Osteoblast (primary cell): Measurements from ENCODE around the gene AQP7. TPM values are rescaled to one million over a fixed set of nuclear protein-coding genes. Genes with fewer than 3 reads are reported as not detected.
"Not testable (repeated sequence)": the region's sequence is repeated elsewhere in the genome, so short reads cannot be mapped to it uniquely, and the experiment has no call there.

Source experiments
- DNase-seq: peaks from one replicate; pipeline ENCODE4 v3.0.0; 2011; ENCODE audit warnings: low spot score, mixed read lengths; ENCODE audit not compliant: insufficient read length; ENCODE audit errors: missing footprints
- H2AFZ ChIP-seq: 2 replicates; pipeline ENCODE4 v1.6.0; 2011; ENCODE audit warnings: mild to moderate bottlenecking, low read length
- H3K27ac ChIP-seq: 2 replicates; pipeline ENCODE4 v1.5.1; 2011; ENCODE audit warnings: mild to moderate bottlenecking, low read depth, low read length, moderate library complexity
- H3K27me3 ChIP-seq: 2 replicates; pipeline ENCODE4 v1.6.0; 2012; ENCODE audit warnings: mild to moderate bottlenecking, control low read depth, inconsistent platforms, low read length, moderate library complexity; ENCODE audit not compliant: insufficient read depth
- H3K36me3 ChIP-seq: 2 replicates; pipeline ENCODE4 v1.5.1; 2011; ENCODE audit warnings: mild to moderate bottlenecking, low read length, control low read depth, moderate library complexity; ENCODE audit not compliant: insufficient read depth
- H3K4me1 ChIP-seq: 2 replicates; pipeline ENCODE4 v1.5.1; 2011; ENCODE audit warnings: mild to moderate bottlenecking, low read length, control low read depth, moderate library complexity; ENCODE audit not compliant: insufficient read depth
- H3K4me2 ChIP-seq: 2 replicates; pipeline ENCODE4 v1.6.0; 2011; ENCODE audit warnings: mild to moderate bottlenecking, low read length; ENCODE audit not compliant: insufficient read depth
- H3K4me3 ChIP-seq: fragments of 200-600 bp; sonication (generic); 3 replicates; pipeline ENCODE4 v1.5.1; 2012; ENCODE audit warnings: mild to moderate bottlenecking, low read length, inconsistent platforms; ENCODE audit not compliant: insufficient read depth
- H3K79me2 ChIP-seq: 2 replicates; pipeline ENCODE4 v1.6.0; 2012; ENCODE audit warnings: mild to moderate bottlenecking, low read length, control low read depth, inconsistent platforms; ENCODE audit not compliant: insufficient read depth
- H3K9me3 ChIP-seq: 2 replicates; pipeline ENCODE4 v1.5.1; 2011; ENCODE audit warnings: low read depth, low read length, control low read depth
- H4K20me1 ChIP-seq: 2 replicates; pipeline ENCODE4 v1.6.0; 2012; ENCODE audit warnings: mild to moderate bottlenecking, low read length, control low read depth; ENCODE audit not compliant: insufficient read depth
- total RNA-seq: library from RNA; depleted of rRNA; stranded (reverse); fragments of >200 nt; gene quantifications from 2 replicates; pipeline ENCODE4 v1.2.3, GENCODE V29; 2012
- TF ChIP-seq, protein P1 (sequence below): IDR thresholded peaks from 2 replicates; pipeline ENCODE4 v1.5.1; 2011; ENCODE audit warnings: mild to moderate bottlenecking, low read depth, low read length, moderate library complexity; ENCODE audit errors: extremely low read depth

Gene AQP7
- total RNA-seq, 1 donor, result not detected

GRCh38 chr9:33403941-33404787, 1.8 kb upstream of the AQP7 start:
- Histone ChIP-seq H4K20me1 (no peaks in the 10 kb centered on the region), H3K27me3 (no peaks in the 10 kb centered on the region), H3K4me3 (no peak overlapping the region), H3K9me3 (no peaks in the 10 kb centered on the region), H3K4me2 (no peak overlapping the region), H3K36me3 (no peaks in the 10 kb centered on the region), H3K79me2 (no peaks in the 10 kb centered on the region), H3K4me1 (no peaks in the 10 kb centered on the region), H3K27ac (no peak overlapping the region), H2AFZ (no peak overlapping the region)
- TF ChIP-seq, protein P1, sequence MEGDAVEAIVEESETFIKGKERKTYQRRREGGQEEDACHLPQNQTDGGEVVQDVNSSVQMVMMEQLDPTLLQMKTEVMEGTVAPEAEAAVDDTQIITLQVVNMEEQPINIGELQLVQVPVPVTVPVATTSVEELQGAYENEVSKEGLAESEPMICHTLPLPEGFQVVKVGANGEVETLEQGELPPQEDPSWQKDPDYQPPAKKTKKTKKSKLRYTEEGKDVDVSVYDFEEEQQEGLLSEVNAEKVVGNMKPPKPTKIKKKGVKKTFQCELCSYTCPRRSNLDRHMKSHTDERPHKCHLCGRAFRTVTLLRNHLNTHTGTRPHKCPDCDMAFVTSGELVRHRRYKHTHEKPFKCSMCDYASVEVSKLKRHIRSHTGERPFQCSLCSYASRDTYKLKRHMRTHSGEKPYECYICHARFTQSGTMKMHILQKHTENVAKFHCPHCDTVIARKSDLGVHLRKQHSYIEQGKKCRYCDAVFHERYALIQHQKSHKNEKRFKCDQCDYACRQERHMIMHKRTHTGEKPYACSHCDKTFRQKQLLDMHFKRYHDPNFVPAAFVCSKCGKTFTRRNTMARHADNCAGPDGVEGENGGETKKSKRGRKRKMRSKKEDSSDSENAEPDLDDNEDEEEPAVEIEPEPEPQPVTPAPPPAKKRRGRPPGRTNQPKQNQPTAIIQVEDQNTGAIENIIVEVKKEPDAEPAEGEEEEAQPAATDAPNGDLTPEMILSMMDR, result no peak
- peak; percentile 9 for DNase-seq

DNA sequence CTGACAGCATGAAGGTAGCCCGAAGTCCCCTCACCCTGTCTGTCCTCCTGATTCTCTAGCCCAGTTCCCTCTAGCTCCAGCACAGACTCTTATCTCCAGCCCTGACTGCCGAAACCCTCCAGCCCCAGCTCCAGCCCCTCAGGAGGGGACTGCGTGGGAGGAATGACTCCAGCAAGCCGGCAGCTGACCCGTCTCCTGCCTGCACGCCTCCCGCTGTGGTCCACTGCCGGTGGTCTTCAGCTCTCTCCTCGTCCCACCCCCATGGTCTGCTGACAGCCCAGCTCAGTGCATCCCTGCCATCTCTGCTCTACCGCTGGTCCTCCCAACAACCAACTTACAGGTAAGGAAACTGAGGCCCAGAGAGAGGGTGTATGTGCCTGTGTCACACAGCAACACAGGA, 559 bp downstream of the AQP7 start:
- H4K20me1 ChIP-seq, H2AFZ ChIP-seq, H3K4me1 ChIP-seq, H3K36me3 ChIP-seq, H3K4me3 ChIP-seq, H3K9me3 ChIP-seq, H3K27me3 ChIP-seq, H3K79me2 ChIP-seq, H3K27ac ChIP-seq, DNase-seq, H3K4me2 ChIP-seq: not testable (repeated sequence)

- DNase-seq, H3K27ac ChIP-seq, H3K4me3 ChIP-seq, H3K9me3 ChIP-seq, H3K79me2 ChIP-seq, H3K4me1 ChIP-seq, H3K36me3 ChIP-seq, H4K20me1 ChIP-seq, H3K4me2 ChIP-seq, H3K27me3 ChIP-seq, H2AFZ ChIP-seq: not testable (repeated sequence)
These were observed 3.3 kb downstream of the AQP7 start for GRCh38 chr9:33399047-33399446.

GRCh38 chr9:33397801-33398200, 4.6 kb downstream of the AQP7 start:
- not testable (repeated sequence) for H3K36me3 ChIP-seq, H3K27me3 ChIP-seq, H3K9me3 ChIP-seq, H2AFZ ChIP-seq, DNase-seq, H4K20me1 ChIP-seq, H3K27ac ChIP-seq, H3K4me1 ChIP-seq, H3K79me2 ChIP-seq, H3K4me3 ChIP-seq, H3K4me2 ChIP-seq

- H3K4me3 ChIP-seq, H3K4me2 ChIP-seq, H3K27ac ChIP-seq, H3K36me3 ChIP-seq, H3K79me2 ChIP-seq, H3K4me1 ChIP-seq, H4K20me1 ChIP-seq, H3K9me3 ChIP-seq, H3K27me3 ChIP-seq, H2AFZ ChIP-seq, DNase-seq: not testable (repeated sequence)
These were observed 7.0 kb downstream of the AQP7 start for GRCh38 chr9:33395159-33395879.

DNA sequence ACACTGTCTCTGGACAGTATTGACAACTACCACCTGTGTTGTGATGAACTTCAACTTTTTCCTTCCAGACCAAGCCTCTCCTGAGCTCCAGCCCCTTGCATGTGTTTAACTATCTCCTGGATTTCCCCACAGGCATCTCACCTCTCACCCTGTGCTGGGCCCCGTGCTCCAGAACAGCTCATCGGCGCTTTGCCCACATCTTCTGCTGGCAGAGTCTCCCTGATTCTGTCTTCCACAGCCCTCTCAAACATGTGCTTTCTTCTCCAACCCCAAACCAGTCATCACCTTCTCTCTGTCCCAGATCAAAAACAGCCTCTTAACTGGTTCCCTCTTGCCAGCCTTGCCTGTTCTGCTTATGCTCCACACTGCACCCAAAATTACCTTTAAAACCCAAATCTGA, 8.4 kb downstream of the AQP7 start:
- H3K4me2 ChIP-seq, DNase-seq: not testable (repeated sequence)

More for the DNA sequence above, 8.4 kb downstream of the AQP7 start:
- H3K4me1 ChIP-seq, H4K20me1 ChIP-seq, H3K9me3 ChIP-seq, H2AFZ ChIP-seq, H3K27me3 ChIP-seq, H3K4me3 ChIP-seq, H3K36me3 ChIP-seq, H3K79me2 ChIP-seq, H3K27ac ChIP-seq: not testable (repeated sequence)
